Type B pancreatic cell (in vitro differentiated cells): ENCODE data around the gene DYNC2LI1. TPM values are rescaled to one million over a fixed set of nuclear protein-coding genes. Genes with fewer than 3 reads are reported as not detected.

Source experiments
- DNase-seq: peaks from one replicate; pipeline ENCODE4 v3.0.0; 2021; ENCODE audit warnings: mixed read lengths; ENCODE audit not compliant: unreplicated experiment; ENCODE audit errors: extremely low spot score
- H3K27ac Mint-ChIP-seq: 2 replicates; pipeline ENCODE4 v1.8.0; 2021; ENCODE audit warnings: mild to moderate bottlenecking, mixed read lengths
- H3K27me3 Mint-ChIP-seq: 2 replicates; pipeline ENCODE4 v1.8.0; 2021; ENCODE audit warnings: mixed read lengths
- H3K36me3 Mint-ChIP-seq: 2 replicates; pipeline ENCODE4 v1.8.0; 2021; ENCODE audit warnings: mixed read lengths
- H3K4me1 Mint-ChIP-seq: one replicate; pipeline ENCODE4 v1.8.0; 2021; ENCODE audit warnings: mixed read lengths; ENCODE audit not compliant: unreplicated experiment
- H3K4me3 Mint-ChIP-seq: 2 replicates; pipeline ENCODE4 v1.8.0; 2021; ENCODE audit warnings: mild to moderate bottlenecking, mixed read lengths
- H3K9me3 Mint-ChIP-seq: 2 replicates; pipeline ENCODE4 v1.8.0; 2021; ENCODE audit warnings: mixed read lengths
- total RNA-seq: library from RNA; stranded (reverse); gene quantifications from 2 replicates; pipeline ENCODE4 v1.2.1, GENCODE V29; 2021; ENCODE audit warnings: low replicate concordance
- TF ChIP-seq, protein P1 (sequence below): fragments of 200-600 bp; sonication (generic); conservative IDR thresholded peaks from 2 replicates; pipeline ENCODE4 v1.5.0; 2021; ENCODE audit warnings: antibody characterized with exemption, mild to moderate bottlenecking

DYNC2LI1 gene
- total RNA-seq, 1 donor from 2014 or later, result 22.0 TPM

DNA sequence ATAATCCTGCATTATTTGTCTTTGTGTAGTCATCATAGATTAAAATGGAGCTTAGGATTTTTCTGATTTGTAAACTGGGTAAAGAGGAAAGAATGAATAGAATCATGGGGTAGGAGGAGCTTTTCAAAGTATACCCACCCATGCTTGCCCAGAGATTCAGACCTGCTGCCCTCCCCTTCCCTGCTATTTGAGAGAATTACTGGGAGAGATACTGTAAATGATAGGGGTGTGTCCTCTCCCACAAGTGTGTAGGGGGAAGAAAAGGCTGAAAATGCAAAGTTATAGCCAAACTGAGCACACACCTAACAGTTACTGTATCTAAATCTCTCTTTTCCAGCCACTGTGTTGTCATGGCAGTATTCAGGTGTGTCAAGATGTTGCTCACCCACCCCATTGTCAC lies 21.5 kb upstream of the DYNC2LI1 start:
- Mint-ChIP-seq H3K4me3 (no peak overlapping the region), H3K36me3 (no peaks in the 10 kb centered on the region), H3K27ac (no peak overlapping the region)

DNA sequence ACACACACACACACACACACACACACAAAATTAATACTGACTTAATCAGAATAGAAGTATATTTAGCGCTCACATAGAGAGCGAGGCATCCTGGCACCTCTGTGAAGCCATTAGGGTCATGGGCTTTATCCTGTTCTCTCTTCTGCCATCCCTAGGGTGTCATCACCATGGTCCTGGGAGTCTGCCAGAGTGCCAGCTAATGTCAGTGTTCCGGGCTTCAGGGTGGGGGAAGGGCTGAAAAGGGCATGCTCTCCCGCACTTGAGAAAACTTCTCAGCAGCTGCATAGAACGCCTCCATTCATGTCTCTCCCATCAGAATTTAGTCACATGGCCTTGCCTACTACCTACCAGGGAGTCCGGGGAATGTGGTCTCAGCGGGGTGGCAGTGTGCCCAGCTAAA lies 19.7 kb upstream of the DYNC2LI1 start:
- TF ChIP-seq, protein P1, sequence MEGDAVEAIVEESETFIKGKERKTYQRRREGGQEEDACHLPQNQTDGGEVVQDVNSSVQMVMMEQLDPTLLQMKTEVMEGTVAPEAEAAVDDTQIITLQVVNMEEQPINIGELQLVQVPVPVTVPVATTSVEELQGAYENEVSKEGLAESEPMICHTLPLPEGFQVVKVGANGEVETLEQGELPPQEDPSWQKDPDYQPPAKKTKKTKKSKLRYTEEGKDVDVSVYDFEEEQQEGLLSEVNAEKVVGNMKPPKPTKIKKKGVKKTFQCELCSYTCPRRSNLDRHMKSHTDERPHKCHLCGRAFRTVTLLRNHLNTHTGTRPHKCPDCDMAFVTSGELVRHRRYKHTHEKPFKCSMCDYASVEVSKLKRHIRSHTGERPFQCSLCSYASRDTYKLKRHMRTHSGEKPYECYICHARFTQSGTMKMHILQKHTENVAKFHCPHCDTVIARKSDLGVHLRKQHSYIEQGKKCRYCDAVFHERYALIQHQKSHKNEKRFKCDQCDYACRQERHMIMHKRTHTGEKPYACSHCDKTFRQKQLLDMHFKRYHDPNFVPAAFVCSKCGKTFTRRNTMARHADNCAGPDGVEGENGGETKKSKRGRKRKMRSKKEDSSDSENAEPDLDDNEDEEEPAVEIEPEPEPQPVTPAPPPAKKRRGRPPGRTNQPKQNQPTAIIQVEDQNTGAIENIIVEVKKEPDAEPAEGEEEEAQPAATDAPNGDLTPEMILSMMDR, result no peak
- Mint-ChIP-seq H3K27ac (no peak overlapping the region), H3K4me1 (peaks cover 2% of the 10 kb centered on the region), H3K27me3 (no peaks in the 10 kb centered on the region), H3K4me3 (no peak overlapping the region), H3K9me3 (no peaks in the 10 kb centered on the region), H3K36me3 (no peaks in the 10 kb centered on the region)
- no peak for DNase-seq

More for the DNA sequence above, 21.5 kb upstream of the DYNC2LI1 start:
- Mint-ChIP-seq H3K4me1 (no peaks in the 10 kb centered on the region), H3K9me3 (no peaks in the 10 kb centered on the region), H3K27me3 (no peaks in the 10 kb centered on the region)
- DNase-seq, result no peak
- TF ChIP-seq, protein P1, result no peak

DNA sequence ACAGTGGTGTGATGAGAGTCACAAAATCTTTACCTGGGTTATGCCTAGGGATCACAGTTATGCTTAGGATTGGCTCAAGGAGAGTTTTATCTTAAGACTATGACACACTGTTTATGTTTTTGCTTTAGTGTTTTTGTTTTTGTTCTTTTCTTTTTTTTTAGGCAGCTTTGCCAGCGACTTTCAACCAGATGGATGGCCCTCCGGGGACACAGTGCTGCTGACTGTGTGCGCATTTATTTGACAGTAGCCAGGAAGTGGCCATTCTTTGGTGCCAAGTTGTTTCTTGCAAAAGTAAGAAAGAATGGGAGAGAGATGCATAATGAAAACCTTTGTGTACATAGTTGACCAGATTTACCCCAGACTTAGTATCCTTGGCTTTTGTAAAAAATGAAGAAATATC lies 15.1 kb upstream of the DYNC2LI1 start:
- peaks cover 4% of the 10 kb centered on the region for H3K4me1 Mint-ChIP-seq
- no peak overlapping the region for H3K27ac Mint-ChIP-seq
- DNase-seq, result no peak
- H3K9me3 Mint-ChIP-seq, result no peaks in the 10 kb centered on the region
- no peak overlapping the region for H3K4me3 Mint-ChIP-seq
- TF ChIP-seq, protein P1, result no peak
- no peaks in the 10 kb centered on the region for H3K27me3 Mint-ChIP-seq
- no peaks in the 10 kb centered on the region for H3K36me3 Mint-ChIP-seq

DNA sequence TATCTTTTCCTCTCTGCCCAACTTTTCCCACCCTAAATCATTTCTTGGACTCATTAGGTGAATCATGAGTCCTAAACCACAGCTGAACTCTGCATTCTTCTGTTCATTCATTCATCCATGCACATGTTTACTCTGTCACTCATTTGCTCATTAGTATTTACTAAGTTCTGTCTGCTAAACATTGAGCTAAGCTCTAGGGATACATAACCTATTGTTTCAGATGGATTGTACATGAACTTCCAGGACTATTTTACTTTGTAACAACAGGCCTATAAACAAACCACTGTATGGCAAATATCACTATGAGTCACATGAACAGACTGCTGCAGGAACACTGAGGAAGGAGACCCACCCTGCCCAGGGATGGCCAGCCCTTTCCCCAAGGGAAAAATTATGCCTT lies 14.6 kb upstream of the DYNC2LI1 start:
- Mint-ChIP-seq H3K9me3 (no peaks in the 10 kb centered on the region), H3K4me3 (no peak overlapping the region), H3K27me3 (no peaks in the 10 kb centered on the region), H3K36me3 (no peaks in the 10 kb centered on the region), H3K4me1 (peaks cover 4% of the 10 kb centered on the region), H3K27ac (no peak overlapping the region)
- TF ChIP-seq, protein P1, result no peak
- DNase-seq, result no peak

DNA sequence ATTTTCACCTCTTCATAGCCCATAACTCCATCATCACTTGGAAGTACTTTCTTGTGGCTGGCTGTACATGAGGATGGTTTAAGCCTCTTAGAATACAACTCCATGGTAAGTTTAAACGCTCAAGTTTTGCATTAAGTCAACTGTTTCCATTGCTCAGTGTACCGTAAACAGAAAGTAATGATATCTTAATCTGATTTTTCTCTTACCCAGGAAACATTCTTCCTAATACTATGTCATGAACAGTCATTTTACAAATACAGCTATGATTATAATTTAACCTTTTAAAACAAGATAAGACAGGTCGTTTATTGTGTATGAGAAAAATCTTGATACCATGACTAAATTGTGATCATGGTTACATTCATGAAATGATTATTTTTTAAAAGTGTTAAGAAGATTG lies 11.6 kb upstream of the DYNC2LI1 start:
- no peaks in the 10 kb centered on the region for H3K9me3 Mint-ChIP-seq
- TF ChIP-seq, protein P1, result no peak
- no peak overlapping the region for H3K27ac Mint-ChIP-seq
- DNase-seq, result no peak
- peaks cover 4% of the 10 kb centered on the region for H3K4me1 Mint-ChIP-seq
- H3K4me3 Mint-ChIP-seq, result no peak overlapping the region
- no peaks in the 10 kb centered on the region for H3K36me3 Mint-ChIP-seq
- H3K27me3 Mint-ChIP-seq, result no peaks in the 10 kb centered on the region

DNA sequence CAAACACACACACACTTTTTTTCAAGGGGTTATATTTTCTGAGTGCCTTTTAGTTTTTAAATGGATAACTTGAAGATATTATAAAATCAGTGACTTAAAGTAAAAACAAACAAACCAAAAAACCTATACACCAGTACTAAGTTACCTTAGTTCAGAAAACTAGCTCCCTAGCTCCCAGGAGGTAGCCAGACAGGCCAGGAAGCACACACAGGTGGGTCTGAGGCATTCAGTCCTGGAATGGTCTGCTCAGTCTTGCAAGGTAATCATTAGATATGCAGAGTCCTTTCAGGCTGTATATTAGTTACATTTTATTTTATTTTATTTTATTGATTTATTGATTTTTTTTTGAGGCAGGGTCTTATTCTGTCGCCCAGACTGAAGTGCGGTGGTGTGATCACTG lies 10.7 kb upstream of the DYNC2LI1 start:
- Mint-ChIP-seq H3K27ac (no peak overlapping the region), H3K4me1 (peaks cover 4% of the 10 kb centered on the region), H3K4me3 (no peak overlapping the region), H3K36me3 (no peaks in the 10 kb centered on the region), H3K9me3 (no peaks in the 10 kb centered on the region), H3K27me3 (no peaks in the 10 kb centered on the region)
- TF ChIP-seq, protein P1, result no peak
- no peak for DNase-seq
